OCI-LY1 (cell line): Measurements from ENCODE around the gene GALNTL6.

Experiments used
- H2AFZ ChIP-seq: fragments of 200-600 bp; sonication (generic), shearing (Covaris generic); 2 replicates; pipeline ENCODE4 v1.6.0; 2014; ENCODE audit warnings: antibody characterized with exemption, mild to moderate bottlenecking, low read length
- H3F3A ChIP-seq: fragments of 200-600 bp; sonication (generic), shearing (Covaris generic); 2 replicates; pipeline ENCODE4 v1.6.0; 2014; ENCODE audit warnings: mild to moderate bottlenecking, antibody characterized with exemption, low read length, moderate library complexity; ENCODE audit not compliant: insufficient read depth
- H3K27ac ChIP-seq: fragments of 200-600 bp; sonication (generic); 2 replicates; pipeline ENCODE4 v1.5.1; 2014; ENCODE audit warnings: low read length, mixed run types, mild to moderate bottlenecking, low read depth; ENCODE audit not compliant: poor library complexity, severe bottlenecking
- H3K27me3 ChIP-seq: fragments of 200-600 bp; sonication (generic); 2 replicates; pipeline ENCODE4 v1.6.0; 2014; ENCODE audit warnings: antibody characterized with exemption, mild to moderate bottlenecking, low read length, moderate library complexity; ENCODE audit not compliant: insufficient read depth
- H3K36me3 ChIP-seq: fragments of 200-600 bp; sonication (generic); 2 replicates; pipeline ENCODE4 v1.6.1; 2014; ENCODE audit warnings: mild to moderate bottlenecking, antibody characterized with exemption, low read length, moderate library complexity, mixed read lengths; ENCODE audit not compliant: insufficient read depth
- H3K4me1 ChIP-seq: fragments of 200-600 bp; sonication (generic); 2 replicates; pipeline ENCODE4 v1.5.1; 2014; ENCODE audit warnings: mild to moderate bottlenecking, low read length, moderate library complexity; ENCODE audit not compliant: insufficient read depth, severe bottlenecking
- H3K4me2 ChIP-seq: fragments of 200-600 bp; sonication (generic), shearing (Covaris generic); 2 replicates; pipeline ENCODE4 v1.6.1; 2014; ENCODE audit warnings: low read length
- H3K4me3 ChIP-seq: fragments of 200-600 bp; sonication (generic); 2 replicates; pipeline ENCODE4 v1.5.1; 2014; ENCODE audit warnings: low read length, low read depth, mild to moderate bottlenecking, mixed read lengths; ENCODE audit not compliant: poor library complexity, severe bottlenecking
- H3K79me2 ChIP-seq: fragments of 200-600 bp; shearing (Covaris generic); 2 replicates; pipeline ENCODE4 v1.6.1; 2016; ENCODE audit warnings: mixed run types, low read length, mixed read lengths; ENCODE audit not compliant: insufficient read depth
- H3K9ac ChIP-seq: fragments of 200-600 bp; sonication (generic), shearing (Covaris generic); 2 replicates; pipeline ENCODE4 v1.6.1; 2014; ENCODE audit warnings: mild to moderate bottlenecking, low read length, mixed read lengths
- H3K9me2 ChIP-seq: fragments of 200-600 bp; sonication (generic), shearing (Covaris generic); 2 replicates; pipeline ENCODE4 v1.6.1; 2014; ENCODE audit warnings: low read depth, mild to moderate bottlenecking, low read length, mixed read lengths
- H3K9me3 ChIP-seq: fragments of 200-600 bp; shearing (Covaris generic); 2 replicates; pipeline ENCODE4 v1.6.1; 2014; ENCODE audit warnings: low read length, mixed read lengths
- H4K20me1 ChIP-seq: fragments of 200-600 bp; sonication (generic), shearing (Covaris generic); 2 replicates; pipeline ENCODE4 v1.6.0; 2016; ENCODE audit warnings: mild to moderate bottlenecking, low read length; ENCODE audit not compliant: insufficient read depth
- CTCF ChIP-seq: fragments of 200-600 bp; sonication (generic), shearing (Covaris generic); IDR thresholded peaks from 2 replicates; pipeline ENCODE4 v1.5.1; 2017; ENCODE audit warnings: mild to moderate bottlenecking, antibody characterized with exemption, low read length, moderate library complexity, mixed read lengths
- EZH2 ChIP-seq: fragments of 200-600 bp; sonication (generic), shearing (Covaris generic); IDR thresholded peaks from 2 replicates; pipeline ENCODE4 v1.8.0; 2017; ENCODE audit warnings: borderline replicate concordance, mixed run types, mild to moderate bottlenecking, antibody characterized with exemption, low read length, moderate library complexity, mixed read lengths

GALNTL6 gene

GRCh38 chr4:172806841-172807240 is 993.6 kb downstream of the GALNTL6 start:
- no peaks in the 10 kb centered on the region for H3K4me1 ChIP-seq

GRCh38 chr4:172808196-172808595 is 995.0 kb downstream of the GALNTL6 start:
- H3K27ac ChIP-seq: no peak overlapping the region
- no peak overlapping the region for H3K9ac ChIP-seq
- H3K9me3 ChIP-seq: no peaks in the 10 kb centered on the region
- H3K36me3 ChIP-seq: no peaks in the 10 kb centered on the region
- no peaks in the 10 kb centered on the region for H3K4me1 ChIP-seq
- H3F3A ChIP-seq: no peaks in the 10 kb centered on the region
- H3K79me2 ChIP-seq: no peaks in the 10 kb centered on the region
- H2AFZ ChIP-seq: no peak overlapping the region
- H3K27me3 ChIP-seq: no peaks in the 10 kb centered on the region
- H4K20me1 ChIP-seq: no peaks in the 10 kb centered on the region
- H3K4me3 ChIP-seq: no peak overlapping the region
- H3K4me2 ChIP-seq: no peak overlapping the region
- no peaks in the 10 kb centered on the region for H3K9me2 ChIP-seq
- TF ChIP-seq EZH2 (no peak), CTCF (no peak)

More at GRCh38 chr4:172806841-172807240, 993.6 kb downstream of the GALNTL6 start:
- Histone ChIP-seq H3K27me3 (no peaks in the 10 kb centered on the region), H3K27ac (no peak overlapping the region), H3K79me2 (no peaks in the 10 kb centered on the region), H3F3A (no peaks in the 10 kb centered on the region), H3K9ac (no peak overlapping the region), H3K9me2 (no peaks in the 10 kb centered on the region), H3K4me3 (no peak overlapping the region), H4K20me1 (no peaks in the 10 kb centered on the region), H3K9me3 (no peaks in the 10 kb centered on the region), H3K36me3 (no peaks in the 10 kb centered on the region), H3K4me2 (no peak overlapping the region), H2AFZ (no peak overlapping the region)
- no peak for TF ChIP-seq CTCF
- TF ChIP-seq EZH2: no peak

- Histone ChIP-seq H3K9me3 (no peaks in the 10 kb centered on the region), H4K20me1 (no peaks in the 10 kb centered on the region), H3F3A (no peaks in the 10 kb centered on the region), H3K4me2 (no peak overlapping the region), H3K9ac (no peak overlapping the region), H3K27ac (no peak overlapping the region), H3K9me2 (no peaks in the 10 kb centered on the region), H3K27me3 (no peaks in the 10 kb centered on the region), H3K36me3 (no peaks in the 10 kb centered on the region), H3K79me2 (no peaks in the 10 kb centered on the region), H3K4me1 (no peaks in the 10 kb centered on the region), H2AFZ (no peak overlapping the region), H3K4me3 (no peak overlapping the region)
- TF ChIP-seq CTCF (no peak), EZH2 (no peak)
Measured at GRCh38 chr4:172809319-172809718, 996.1 kb downstream of the GALNTL6 start.
